ENCODE results near the gene TPRN. TPM values are rescaled to one million over a fixed set of nuclear protein-coding genes. Genes with fewer than 3 reads are reported as not detected.
A peak's percentile ranks its signal among the peaks of the same experiment; 100 is the strongest.

Gene TPRN
- total RNA-seq, 4 donors from 2014 or later = 3.4 to 10.2 (median 6.3) TPM

GRCh38 chr9:137237759-137238726, 37.5 kb upstream of the TPRN start:
- no peak for TF ChIP-seq CTCF (IDR thresholded peaks at IDR 0.05 in 4 of 5, conservative IDR thresholded peaks at IDR 0.05 in 1 of 5)
- H3K4me3 ChIP-seq = no peak overlapping the region
- H3K9me3 ChIP-seq = no peaks in the 10 kb centered on the region
- intact Hi-C loops (cut with DNase I; ENCODE audit: low total_unique reads) (loop anchor here (2.0 to 10.0 kb wide), 2 partner anchors 25 to 453 kb away; no protein-coding TSS in a partner anchor), in situ Hi-C loops (cut with MboI; ENCODE audit: low sequenced_read_pairs in 4 of 4) (loop anchor here in 2 of 4 donors (10.0 kb wide), 1 partner anchor 123 kb away; the partner anchor contains the start of gene DPP7 (in 2 of the 2))
- DNase-seq (peak; percentile 49 to 67), ATAC-seq (no peak)
- peaks cover 0 to 14% of the 10 kb centered on the region in 2 donors for H3K36me3 ChIP-seq
- peak overlapping the region; percentile 63 to 79 (median 78) for H3K27ac ChIP-seq
- peaks cover 49 to 61% of the 10 kb centered on the region in 2 donors for H3K4me1 ChIP-seq
- H3K27me3 ChIP-seq = peaks cover 0 to 17% (median 0%) of the 10 kb centered on the region in 3 donors

- Histone ChIP-seq H3K27me3 (peaks cover 0 to 19% (median 0%) of the 10 kb centered on the region in 3 donors), H3K36me3 (peaks cover 0 to 4% of the 10 kb centered on the region in 2 donors), H3K4me1 (peaks cover 38 to 50% of the 10 kb centered on the region in 2 donors), H3K27ac (peak overlapping the region; percentile 63 to 79 (median 78)), H3K4me3 (peak overlapping the region; percentile 26 to 46 (median 35)), H3K9me3 (no peaks in the 10 kb centered on the region)
- TF ChIP-seq CTCF (IDR thresholded peaks at IDR 0.05 in 4 of 5, conservative IDR thresholded peaks at IDR 0.05 in 1 of 5) (no peak), POLR2A (IDR thresholded peaks at IDR 0.05) (no peak)
- intact Hi-C loops (cut with DNase I; ENCODE audit: low total_unique reads) (loop anchor here (2.0 to 10.0 kb wide), 2 partner anchors 26 to 452 kb away; no protein-coding TSS in a partner anchor), in situ Hi-C loops (cut with MboI; ENCODE audit: low sequenced_read_pairs in 4 of 4) (loop anchor here in 2 of 4 donors (10.0 kb wide), 1 partner anchor 122 kb away; the partner anchor contains the start of gene DPP7 (in 2 of the 2))
- ATAC-seq (no peak), DNase-seq (no peak)
Observed at GRCh38 chr9:137236936-137237421, 36.4 kb upstream of the TPRN start.

GRCh38 chr9:137236238-137236935, 35.8 kb upstream of the TPRN start:
- ATAC-seq (peak; percentile 17 to 27), DNase-seq (peak; percentile 76 to 85)
- Histone ChIP-seq H3K4me3 (peak overlapping the region; percentile 34 to 50 (median 41)), H3K36me3 (no peaks in the 10 kb centered on the region), H3K9me3 (no peaks in the 10 kb centered on the region), H3K27me3 (peaks cover 0 to 19% (median 0%) of the 10 kb centered on the region in 3 donors), H3K27ac (peak overlapping the region; percentile 63 to 79 (median 78)), H3K4me1 (peaks cover 38 to 47% of the 10 kb centered on the region in 2 donors)
- intact Hi-C loops (cut with DNase I; ENCODE audit: low total_unique reads) (loop anchor here (2.0 to 10.0 kb wide), 2 partner anchors 26 to 452 kb away; no protein-coding TSS in a partner anchor), in situ Hi-C loops (cut with MboI; ENCODE audit: low sequenced_read_pairs in 4 of 4) (loop anchor here in 2 of 4 donors (10.0 kb wide), 1 partner anchor 122 kb away; the partner anchor contains the start of gene DPP7 (in 2 of the 2))
- TF ChIP-seq POLR2A (IDR thresholded peaks at IDR 0.05) (no peak), CTCF (IDR thresholded peaks at IDR 0.05 in 4 of 5, conservative IDR thresholded peaks at IDR 0.05 in 1 of 5) (peak; percentile 98 to 100 (median 99))
